Immature natural killer cell (primary cell): ENCODE results near the gene TNFAIP3. TPM values are rescaled to one million over a fixed set of nuclear protein-coding genes. Genes with fewer than 3 reads are reported as not detected.
"Not testable (repeated sequence)": the region's sequence is repeated elsewhere in the genome, so short reads cannot be mapped to it uniquely, and the experiment has no call there.

ENCODE experiments used
- DNase-seq, 3 donors: peaks; one replicate each; pipeline ENCODE4 v3.0.0; 2022; ENCODE audit warnings: mixed read lengths in 1 of 3
- H3K27ac Mint-ChIP-seq, 6 donors: one replicate each; pipeline ENCODE4 v1.8.0; 2020; ENCODE audit warnings: mixed read lengths in 6 of 6, mild to moderate bottlenecking in 5 of 6, inconsistent platforms in 4 of 6, moderate library complexity in 3 of 6
- H3K27me3 Mint-ChIP-seq, 3 donors: one replicate each; pipeline ENCODE4 v1.8.0; 2020 to 2021; ENCODE audit warnings: low read depth in 3 of 3, mild to moderate bottlenecking in 3 of 3, mixed read lengths in 3 of 3, moderate library complexity in 3 of 3, inconsistent platforms in 1 of 3
- H3K36me3 Mint-ChIP-seq, 3 donors: one replicate each; pipeline ENCODE4 v1.8.0; 2020; ENCODE audit warnings: mixed read lengths in 3 of 3, inconsistent platforms in 2 of 3, mild to moderate bottlenecking in 2 of 3
- H3K4me1 Mint-ChIP-seq, 2 donors: one replicate each; pipeline ENCODE4 v1.8.0; 2020; ENCODE audit warnings: inconsistent platforms in 2 of 2, mild to moderate bottlenecking in 2 of 2, mixed read lengths in 2 of 2, moderate library complexity in 1 of 2
- H3K4me3 Mint-ChIP-seq, 5 donors: one replicate each; pipeline ENCODE4 v1.8.0; 2020; ENCODE audit warnings: mild to moderate bottlenecking in 5 of 5, mixed read lengths in 5 of 5, inconsistent platforms in 3 of 5, moderate library complexity in 3 of 5
- H3K9me3 Mint-ChIP-seq, 6 donors: one replicate each; pipeline ENCODE4 v1.8.0; 2020; ENCODE audit warnings: mild to moderate bottlenecking in 6 of 6, mixed read lengths in 6 of 6, inconsistent platforms in 4 of 6, moderate library complexity in 3 of 6
- polyA plus RNA-seq, 3 donors: library from polyadenylated mRNA; unstranded; fragments of 300-500 nt; fragmentation: Illumina TruSeq; gene quantifications; one replicate each; pipeline ENCODE4 v1.2.3, GENCODE V29; 2021

The TNFAIP3 gene
- polyA plus RNA-seq, 3 donors from 2014 or later, result 55.8 to 118 (median 117) TPM

GRCh38 chr6:137893181-137893580, 26.1 kb downstream of the TNFAIP3 start:
- Mint-ChIP-seq H3K9me3 (peaks cover 0 to 5% (median 0%) of the 10 kb centered on the region in 6 donors), H3K27me3 (peaks cover 1 to 5% (median 4%) of the 10 kb centered on the region in 3 donors), H3K4me1 (no peaks in the 10 kb centered on the region), H3K27ac (no peak overlapping the region), H3K4me3 (no peak overlapping the region), H3K36me3 (peaks cover 0 to 13% (median 9%) of the 10 kb centered on the region in 3 donors)
- DNase-seq, result no peak

DNA sequence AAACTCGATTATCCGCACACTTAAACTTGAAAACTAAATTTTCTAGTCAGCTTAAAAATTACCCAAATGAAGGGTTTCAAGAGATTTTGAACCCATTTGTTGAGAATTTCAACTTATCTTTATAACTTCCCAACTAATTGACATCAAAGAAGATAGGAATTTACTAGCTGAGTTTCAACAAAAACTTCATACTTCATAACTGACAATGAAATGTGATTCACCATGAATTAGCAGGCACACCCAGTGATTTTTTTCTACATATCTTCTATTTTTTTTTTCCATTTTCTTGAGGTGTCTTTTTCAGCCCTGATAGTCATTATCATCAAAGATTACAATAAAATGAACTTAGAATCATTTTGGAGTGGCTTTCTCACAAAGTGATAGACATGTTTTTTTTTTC, 26.7 kb downstream of the TNFAIP3 start:
- Mint-ChIP-seq H3K27ac (no peak overlapping the region), H3K4me3 (no peak overlapping the region), H3K27me3 (peaks cover 2 to 5% (median 4%) of the 10 kb centered on the region in 3 donors), H3K4me1 (no peaks in the 10 kb centered on the region), H3K9me3 (peaks cover 0 to 2% (median 0%) of the 10 kb centered on the region in 6 donors), H3K36me3 (peaks cover 0 to 7% (median 4%) of the 10 kb centered on the region in 3 donors)
- no peak for DNase-seq

- not testable (repeated sequence) for H3K9me3 Mint-ChIP-seq, H3K27ac Mint-ChIP-seq, H3K27me3 Mint-ChIP-seq, H3K4me3 Mint-ChIP-seq, H3K4me1 Mint-ChIP-seq, H3K36me3 Mint-ChIP-seq, DNase-seq
Observed at GRCh38 chr6:137894378-137894777, 27.3 kb downstream of the TNFAIP3 start.

DNA sequence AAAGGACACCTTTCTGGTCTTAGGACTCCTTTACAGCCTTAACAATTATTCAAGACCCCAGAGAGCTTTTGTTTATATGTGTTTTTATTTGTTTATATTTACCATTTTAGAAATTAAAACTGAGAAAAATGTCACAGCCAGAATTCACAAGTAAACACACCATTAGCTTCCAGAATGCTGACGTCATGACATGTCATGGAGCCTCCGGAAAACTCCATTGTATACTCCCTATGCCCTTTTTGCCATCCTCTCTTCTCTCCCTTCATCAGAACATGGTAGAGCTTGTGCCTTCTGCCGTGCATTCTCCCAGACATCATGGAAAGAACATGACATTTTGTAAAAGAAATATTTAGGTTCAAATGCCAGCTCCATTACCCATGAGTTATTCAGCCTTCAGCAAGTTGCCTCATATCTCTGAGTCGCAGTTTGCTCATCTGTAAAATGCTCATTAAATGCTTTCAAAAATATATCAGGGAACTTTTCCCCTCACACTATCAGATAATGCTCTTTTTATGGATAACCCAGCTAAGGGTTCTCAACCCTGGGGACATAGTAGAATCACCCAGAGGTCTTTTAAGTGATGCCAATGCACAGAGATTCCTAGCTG, 27.8 kb downstream of the TNFAIP3 start:
- peaks cover 0 to 4% (median 3%) of the 10 kb centered on the region in 3 donors for H3K36me3 Mint-ChIP-seq
- H3K9me3 Mint-ChIP-seq, result no peaks in the 10 kb centered on the region
- no peak for DNase-seq
- H3K27me3 Mint-ChIP-seq, result peaks cover 2 to 5% (median 4%) of the 10 kb centered on the region in 3 donors
- no peaks in the 10 kb centered on the region for H3K4me1 Mint-ChIP-seq
- no peak overlapping the region for H3K27ac Mint-ChIP-seq
- H3K4me3 Mint-ChIP-seq, result no peak overlapping the region

GRCh38 chr6:137896647-137897046, 29.6 kb downstream of the TNFAIP3 start:
- Mint-ChIP-seq H3K4me1 (no peaks in the 10 kb centered on the region), H3K36me3 (peaks cover 0 to 4% (median 3%) of the 10 kb centered on the region in 3 donors), H3K4me3 (no peak overlapping the region), H3K27ac (no peak overlapping the region), H3K9me3 (no peaks in the 10 kb centered on the region), H3K27me3 (peaks cover 2 to 5% (median 4%) of the 10 kb centered on the region in 3 donors)
- DNase-seq, result no peak

DNA sequence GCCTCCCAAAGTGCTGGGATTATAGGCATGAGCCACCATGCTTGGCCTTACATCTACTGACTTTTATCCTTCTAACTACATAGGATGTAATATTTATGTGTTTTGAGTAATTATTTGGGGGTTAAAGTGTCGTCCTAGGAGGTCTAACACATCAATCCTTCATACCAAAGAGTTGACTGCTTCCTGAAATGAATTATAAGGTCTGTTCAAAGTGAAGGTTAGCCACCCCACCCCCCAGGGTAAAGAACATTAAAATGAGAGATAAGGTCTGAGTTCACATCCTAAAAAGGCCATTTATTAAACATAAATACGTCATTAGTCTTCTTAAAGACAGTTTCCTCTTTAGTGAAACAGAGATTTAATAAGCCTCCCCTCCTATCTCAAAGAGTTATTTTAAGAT, 33.8 kb downstream of the TNFAIP3 start:
- no peak overlapping the region for H3K27ac Mint-ChIP-seq
- DNase-seq, result no peak
- peaks cover 0 to 15% of the 10 kb centered on the region in 2 donors for H3K4me1 Mint-ChIP-seq
- H3K9me3 Mint-ChIP-seq, result no peaks in the 10 kb centered on the region
- H3K36me3 Mint-ChIP-seq, result no peaks in the 10 kb centered on the region
- no peak overlapping the region for H3K4me3 Mint-ChIP-seq
- H3K27me3 Mint-ChIP-seq, result peaks cover 0 to 2% (median 0%) of the 10 kb centered on the region in 3 donors

- H3K9me3 Mint-ChIP-seq, result no peaks in the 10 kb centered on the region
Observed at GRCh38 chr6:137901454-137901853, 34.4 kb downstream of the TNFAIP3 start.

DNA sequence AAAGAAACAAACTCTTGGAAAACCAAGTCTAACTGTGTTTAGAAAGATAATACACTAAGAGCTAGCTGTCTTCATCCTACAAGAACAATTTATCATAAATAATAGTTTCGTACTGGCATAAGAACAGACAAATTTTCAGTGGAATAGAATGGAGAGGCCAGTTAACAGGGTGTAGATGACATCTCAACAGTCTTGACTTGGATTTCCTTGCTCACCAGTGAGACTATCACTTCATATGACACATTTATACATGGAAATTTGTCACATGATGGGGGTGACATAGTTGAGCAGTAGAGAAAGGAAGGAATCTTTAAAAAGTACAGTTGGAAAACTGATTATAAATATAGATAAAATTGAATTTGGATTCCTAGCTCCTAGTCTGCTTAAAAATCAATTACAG, 35.6 kb downstream of the TNFAIP3 start:
- Mint-ChIP-seq H3K9me3 (no peaks in the 10 kb centered on the region), H3K36me3 (no peaks in the 10 kb centered on the region), H3K27ac (no peak overlapping the region), H3K4me3 (no peak overlapping the region), H3K4me1 (peaks cover 0 to 15% of the 10 kb centered on the region in 2 donors), H3K27me3 (peaks cover 0 to 2% (median 0%) of the 10 kb centered on the region in 3 donors)
- DNase-seq, result no peak

More at GRCh38 chr6:137901454-137901853, 34.4 kb downstream of the TNFAIP3 start:
- H3K36me3 Mint-ChIP-seq, result no peaks in the 10 kb centered on the region
- peaks cover 0 to 2% (median 0%) of the 10 kb centered on the region in 3 donors for H3K27me3 Mint-ChIP-seq
- H3K4me3 Mint-ChIP-seq, result no peak overlapping the region
- peaks cover 0 to 15% of the 10 kb centered on the region in 2 donors for H3K4me1 Mint-ChIP-seq
- DNase-seq, result no peak
- no peak overlapping the region for H3K27ac Mint-ChIP-seq

GRCh38 chr6:137903274-137903932, 36.3 kb downstream of the TNFAIP3 start:
- no peak for DNase-seq
- no peak overlapping the region for H3K4me3 Mint-ChIP-seq
- H3K9me3 Mint-ChIP-seq, result no peaks in the 10 kb centered on the region
- H3K27ac Mint-ChIP-seq, result no peak overlapping the region
- peaks cover 0 to 16% of the 10 kb centered on the region in 2 donors for H3K4me1 Mint-ChIP-seq
- H3K27me3 Mint-ChIP-seq, result peaks cover 0 to 2% (median 0%) of the 10 kb centered on the region in 3 donors
- no peaks in the 10 kb centered on the region for H3K36me3 Mint-ChIP-seq

DNA sequence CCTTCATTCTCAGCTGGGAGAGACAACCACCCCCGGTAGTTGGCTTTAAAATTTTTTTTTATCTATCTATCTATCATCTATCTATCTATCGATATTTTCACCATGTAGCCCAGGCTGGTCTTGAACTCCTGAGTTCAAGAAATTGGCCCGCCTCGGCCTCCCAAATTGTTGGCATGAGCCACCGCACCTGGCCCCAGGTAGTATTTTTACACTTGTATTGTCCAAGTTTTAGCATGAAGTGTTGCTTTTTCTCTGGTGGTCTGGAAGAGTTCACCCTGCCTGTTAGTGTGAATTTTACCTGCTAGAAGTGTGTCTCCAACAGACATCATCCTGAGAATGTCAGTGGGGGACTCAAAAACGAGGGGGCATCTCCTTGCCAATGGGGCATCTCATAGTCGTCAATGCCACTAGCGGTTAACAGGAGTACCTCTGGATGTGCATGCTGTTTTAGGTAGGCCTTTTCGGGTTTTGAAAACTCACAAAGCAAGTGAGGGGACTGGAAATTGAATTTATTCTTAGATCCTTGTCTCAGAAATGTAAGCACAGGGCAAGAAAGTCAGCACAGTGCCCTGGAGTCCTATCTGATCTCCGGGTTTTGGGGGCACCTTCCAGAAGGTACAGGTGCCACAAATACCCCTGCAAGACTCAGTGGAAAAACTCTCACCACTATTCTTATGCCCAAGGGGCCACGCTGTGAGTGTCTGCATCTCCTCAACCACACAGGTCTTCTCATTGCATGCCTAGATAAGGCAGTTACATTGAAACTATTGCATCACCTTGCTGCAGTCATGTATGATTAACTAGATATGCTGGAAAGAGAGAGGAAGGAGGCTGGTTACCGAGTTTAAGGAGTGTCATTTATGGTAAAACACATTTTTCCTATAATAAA, 37.1 kb downstream of the TNFAIP3 start:
- no peak overlapping the region for H3K27ac Mint-ChIP-seq
- no peaks in the 10 kb centered on the region for H3K9me3 Mint-ChIP-seq
- peak overlapping the region in 1 of 5 donors; percentile 59 for H3K4me3 Mint-ChIP-seq
- no peaks in the 10 kb centered on the region for H3K36me3 Mint-ChIP-seq
- peaks cover 2 to 24% of the 10 kb centered on the region in 2 donors for H3K4me1 Mint-ChIP-seq
- peaks cover 0 to 3% (median 0%) of the 10 kb centered on the region in 3 donors for H3K27me3 Mint-ChIP-seq
- DNase-seq, result no peak

GRCh38 chr6:137904822-137905617, 38.0 kb downstream of the TNFAIP3 start:
- Mint-ChIP-seq H3K4me1 (peaks cover 3 to 26% of the 10 kb centered on the region in 2 donors), H3K4me3 (peak overlapping the region in 2 of 5 donors; percentile 34 to 59), H3K36me3 (no peaks in the 10 kb centered on the region), H3K27me3 (peaks cover 0 to 3% (median 0%) of the 10 kb centered on the region in 3 donors), H3K27ac (peak overlapping the region in 1 of 6 donors; percentile 38), H3K9me3 (no peaks in the 10 kb centered on the region)
- no peak for DNase-seq

DNA sequence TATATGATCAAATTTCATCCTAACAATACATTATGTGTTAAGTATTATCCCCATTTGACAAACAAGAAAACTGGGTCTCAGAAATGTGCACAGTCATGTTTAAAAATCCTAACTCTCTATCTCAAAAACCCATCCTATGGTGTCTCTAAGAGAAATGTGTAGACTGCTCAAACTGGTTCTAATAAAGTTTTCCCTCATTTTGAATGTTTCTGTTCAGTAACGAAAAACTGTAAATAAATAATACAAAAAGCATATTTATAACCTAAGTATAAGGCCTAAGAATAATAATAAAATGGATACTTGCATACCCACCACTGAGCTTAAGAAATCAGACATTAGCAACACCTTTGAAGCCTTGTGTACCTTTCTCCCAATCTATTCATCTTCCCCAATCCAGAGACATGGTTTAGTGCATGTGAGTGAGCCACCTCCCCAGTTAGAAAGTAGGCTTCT, 39.0 kb downstream of the TNFAIP3 start:
- Mint-ChIP-seq H3K9me3 (no peaks in the 10 kb centered on the region), H3K27me3 (peaks cover 0 to 3% (median 0%) of the 10 kb centered on the region in 3 donors), H3K27ac (no peak overlapping the region), H3K36me3 (no peaks in the 10 kb centered on the region), H3K4me1 (peaks cover 3 to 26% of the 10 kb centered on the region in 2 donors), H3K4me3 (no peak overlapping the region)
- DNase-seq, result no peak

- H3K4me1 Mint-ChIP-seq, result peaks cover 3 to 34% of the 10 kb centered on the region in 2 donors
- no peak for DNase-seq
- peaks cover 0 to 6% (median 0%) of the 10 kb centered on the region in 3 donors for H3K27me3 Mint-ChIP-seq
- H3K27ac Mint-ChIP-seq, result no peak overlapping the region
- H3K4me3 Mint-ChIP-seq, result no peak overlapping the region
- H3K9me3 Mint-ChIP-seq, result no peaks in the 10 kb centered on the region
- H3K36me3 Mint-ChIP-seq, result no peaks in the 10 kb centered on the region
Observed at GRCh38 chr6:137907170-137907569, 40.1 kb downstream of the TNFAIP3 start.
